ENCODE measurements around the gene LMF1. TPM values are rescaled to one million over a fixed set of nuclear protein-coding genes. Genes with fewer than 3 reads are reported as not detected.

The LMF1 gene
- total RNA-seq, 1 donor from 2014 or later = 26.9 TPM

DNA sequence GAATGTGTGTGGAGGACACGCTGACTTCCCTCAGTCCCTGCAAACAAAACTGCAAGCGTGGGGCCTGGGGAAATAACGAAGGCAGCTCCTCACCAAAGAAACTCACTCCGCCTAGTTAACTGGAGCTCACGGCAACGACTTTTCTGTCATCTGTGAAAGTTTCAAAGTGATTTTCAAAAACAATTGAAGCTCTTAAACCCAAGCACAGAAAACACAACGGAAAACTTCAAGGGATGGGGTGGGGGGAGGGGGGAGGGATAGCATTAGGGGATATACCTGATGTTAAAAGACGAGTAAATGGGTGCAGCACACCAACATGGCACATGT is 167.1 kb downstream of the LMF1 start:
- Histone ChIP-seq H3K27ac (no peak overlapping the region), H3K9me3 (no peaks in the 10 kb centered on the region), H3K27me3 (peaks cover 14% of the 10 kb centered on the region), H3K4me3 (no peak overlapping the region), H3K36me3 (no peaks in the 10 kb centered on the region), H3K4me1 (peaks cover 12 to 14% of the 10 kb centered on the region in 2 donors)
- TF ChIP-seq CTCF (IDR thresholded peaks at IDR 0.05) = no peak
- intact Hi-C loops (cut with DNase I) = no loop called here
- no peak for DNase-seq (ENCODE audit: low spot score in 2 of 2)

Other genes starting within 250 kb of the LMF1 start
- gene ANTKMT, start 249.8 kb downstream of the LMF1 start, total RNA-seq = 105 TPM
- 8.2 TPM for gene CCDC78, start 244.5 kb downstream of the LMF1 start, total RNA-seq
- gene HAGHL, start 243.9 kb downstream of the LMF1 start, total RNA-seq = 9.7 TPM
- 103 TPM for gene CIAO3, start 230.0 kb downstream of the LMF1 start, total RNA-seq
- gene MSLN, start 210.2 kb downstream of the LMF1 start, total RNA-seq = 1.7 TPM
- gene RPUSD1, start 182.6 kb downstream of the LMF1 start, total RNA-seq = 4.8 TPM
- gene CHTF18, start 182.4 kb downstream of the LMF1 start, total RNA-seq = 19.9 TPM
- gene GNG13, start 170.2 kb downstream of the LMF1 start, total RNA-seq = not detected
- gene SOX8, start 10.8 kb upstream of the LMF1 start, total RNA-seq = 18.9 TPM
- gene SSTR5, start 101.8 kb upstream of the LMF1 start, total RNA-seq = not detected
- not detected for gene C1QTNF8, start 125.3 kb upstream of the LMF1 start, total RNA-seq
- gene CACNA1H, start 182.1 kb upstream of the LMF1 start, total RNA-seq = 57.5 TPM

Data from ascending aorta (tissue), 2 donors.